GM12878 (cell line): Measurements from ENCODE around the gene ACSL3.
A peak's percentile ranks its signal among the peaks of the same experiment; 100 is the strongest.

ENCODE experiments used
- ATF7 ChIP-seq: fragments of 450-650 bp; IDR thresholded peaks from 2 replicates; pipeline ENCODE4 v1.6.1; 2016; ENCODE audit warnings: low read depth, mild to moderate bottlenecking
- RCOR1 ChIP-seq: conservative IDR thresholded peaks from 2 replicates; pipeline ENCODE4 v1.6.1; 2012; ENCODE audit warnings: low read depth, low read length, improper control_type of control experiment
- WRNIP1 ChIP-seq: IDR thresholded peaks from 2 replicates; pipeline ENCODE4 v1.6.1; 2011; ENCODE audit warnings: low read depth, low read length, improper control_type of control experiment, borderline replicate concordance

DNA sequence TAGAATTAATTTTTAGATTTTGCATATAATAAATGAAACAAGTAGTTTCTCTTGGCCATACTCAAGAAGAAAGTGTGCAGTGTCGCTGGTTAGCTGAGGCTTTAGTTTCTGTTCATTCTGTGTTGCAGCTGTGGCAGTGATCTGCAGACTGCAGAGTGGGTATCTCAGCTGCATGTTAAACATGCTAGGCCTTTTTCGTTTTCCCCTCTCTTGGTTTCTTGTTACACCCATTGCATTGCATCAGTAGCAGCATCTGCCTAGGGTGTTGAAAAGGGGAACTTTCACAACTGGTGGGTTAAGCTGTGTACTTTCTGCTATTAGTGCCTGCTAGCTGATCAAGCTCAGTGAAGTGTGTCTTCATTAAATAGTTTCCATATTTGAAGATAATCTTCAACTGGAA is 51.3 kb downstream of the ACSL3 start:
- no peak for TF ChIP-seq WRNIP1
- TF ChIP-seq ATF7: peak; percentile 57; the same call in 1 of the 2 replicates
- TF ChIP-seq RCOR1: peak; percentile 94; the same call in 1 of the 2 replicates
